CD4-positive, alpha-beta T cell treated with Interleukin-1 beta for 1 hour (primary cell): ENCODE measurements around the gene ATP4B.

ENCODE experiments used
- DNase-seq, 2 donors: peaks; one replicate each; pipeline ENCODE4 v3.0.0-alpha.2; 2020 to 2022

The ATP4B gene

DNA sequence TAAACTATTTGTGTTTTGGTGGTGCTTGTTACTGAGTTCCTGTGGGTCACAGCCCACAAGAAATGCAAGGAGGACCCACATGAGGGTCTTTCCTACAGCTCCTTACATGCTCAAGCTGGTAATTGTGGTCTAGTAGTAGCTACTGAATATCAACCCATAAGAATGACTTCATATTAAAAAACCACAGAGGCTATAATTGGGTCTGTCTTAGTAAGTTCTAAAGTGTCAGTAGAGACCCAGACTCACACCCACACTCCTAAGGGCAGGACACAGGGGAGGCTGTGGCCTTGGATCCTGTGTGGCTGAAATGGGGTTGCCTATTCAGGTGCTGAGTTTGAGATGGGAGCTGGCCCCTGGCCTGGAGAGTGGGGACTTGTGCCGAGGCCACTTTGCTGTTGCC is 53.8 kb downstream of the ATP4B start:
- DNase-seq = no peak

DNA sequence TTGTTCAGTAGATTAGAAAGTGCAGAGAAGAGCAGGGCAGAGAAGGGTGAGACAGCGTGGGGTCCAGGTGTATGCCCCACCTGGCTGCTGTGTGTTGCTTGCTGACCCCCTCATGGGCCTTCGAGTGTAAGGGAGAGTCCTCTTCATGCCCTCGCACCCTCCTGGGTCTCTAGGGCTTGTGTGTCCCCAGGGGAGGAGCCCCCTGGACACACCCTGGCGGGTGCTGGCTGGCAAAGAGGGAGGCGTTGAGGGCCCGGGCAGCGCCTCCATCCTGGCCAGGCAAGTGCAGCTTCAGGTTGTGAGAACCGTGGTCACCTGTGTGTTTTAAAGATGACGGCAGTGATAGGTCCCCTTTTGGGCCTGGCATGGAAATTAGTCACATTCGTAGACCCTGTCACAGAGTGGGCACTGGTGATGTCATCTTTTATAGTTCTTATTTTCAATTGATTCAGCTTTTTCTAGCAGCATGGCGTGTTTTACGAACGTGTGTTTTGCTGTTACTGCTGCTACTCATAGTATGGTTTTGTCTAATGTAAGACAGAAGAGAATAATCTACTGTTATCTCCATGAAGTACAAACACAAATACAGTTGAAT is 54.8 kb downstream of the ATP4B start:
- no peak for DNase-seq

DNA sequence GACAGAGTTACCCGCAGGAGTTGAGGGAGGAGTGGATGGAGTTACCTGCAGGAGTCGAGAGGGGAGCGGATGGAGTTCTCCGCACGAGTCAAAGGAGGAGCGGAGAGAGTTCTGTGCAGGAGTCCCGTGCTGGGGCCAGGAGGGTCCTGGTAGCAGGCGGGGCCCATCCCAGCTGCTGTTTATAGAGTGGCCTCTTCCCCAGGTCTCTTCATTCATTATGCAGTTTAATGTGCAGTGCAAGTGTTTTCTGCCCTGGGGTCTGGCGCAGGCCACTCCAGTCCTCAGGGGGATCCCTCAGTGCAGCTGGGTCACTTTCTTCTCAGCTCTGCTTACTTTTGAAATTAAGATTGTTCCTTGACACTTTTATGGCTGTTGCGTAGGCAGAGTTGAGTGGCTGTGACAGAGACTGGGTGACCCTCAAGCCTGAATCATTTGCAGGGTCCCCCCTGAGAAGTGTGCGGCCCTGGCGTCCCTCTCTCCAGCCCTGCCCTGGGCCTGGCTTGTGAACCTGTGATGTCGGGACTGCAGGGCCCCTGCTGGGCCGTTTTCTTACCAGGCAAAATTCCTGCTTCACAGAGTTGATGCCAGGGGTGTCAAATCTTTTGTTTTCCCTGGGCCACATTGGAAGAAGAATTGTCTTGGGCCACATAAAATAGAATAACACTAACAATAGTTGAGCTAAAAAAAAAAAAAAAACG is 55.6 kb downstream of the ATP4B start:
- no peak for DNase-seq

DNA sequence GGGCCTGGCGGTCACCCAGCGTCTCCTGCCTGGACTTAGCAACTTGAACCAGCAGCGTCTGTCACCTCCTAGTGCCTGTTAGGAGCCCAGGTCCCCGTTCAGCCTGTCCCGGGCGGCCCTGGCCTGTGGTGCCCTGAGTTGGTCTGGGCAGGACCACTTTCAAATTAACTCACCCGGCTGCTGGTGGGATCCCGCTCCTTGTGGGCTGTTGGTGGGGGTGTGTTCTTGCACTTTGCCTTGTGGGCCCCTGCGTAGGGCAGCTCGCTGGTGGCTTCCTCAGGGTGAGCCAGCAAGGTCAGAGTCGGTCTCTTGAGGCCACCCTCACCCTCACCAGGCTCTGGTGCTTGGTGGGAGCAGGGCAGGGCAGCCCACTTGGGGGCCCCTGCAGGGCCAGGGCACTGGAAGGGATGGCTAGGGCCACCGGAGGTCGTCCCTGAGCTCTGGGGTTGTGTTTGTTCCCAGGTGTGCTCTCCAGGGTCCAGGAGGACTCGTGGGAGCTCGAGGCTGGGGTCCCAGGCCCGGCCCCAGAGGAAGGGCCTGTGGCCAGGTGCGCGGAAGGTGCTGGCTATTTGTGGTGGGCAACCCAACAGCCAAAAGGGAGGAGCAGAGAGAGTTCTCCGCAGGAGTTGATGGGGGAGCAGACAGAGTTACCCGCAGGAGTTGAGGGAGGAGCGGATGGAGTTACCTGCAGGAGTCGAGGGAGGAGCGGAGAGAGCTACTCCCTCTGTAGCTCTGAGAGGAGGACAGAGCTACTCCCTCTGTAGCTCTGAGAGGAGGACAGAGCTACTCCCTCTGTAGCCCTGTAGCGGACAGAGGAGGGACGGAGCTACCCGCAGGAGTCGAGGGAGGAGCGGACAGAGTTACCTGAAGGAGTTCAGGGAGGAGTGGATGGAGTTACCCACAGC is 56.6 kb downstream of the ATP4B start:
- DNase-seq = no peak

DNA sequence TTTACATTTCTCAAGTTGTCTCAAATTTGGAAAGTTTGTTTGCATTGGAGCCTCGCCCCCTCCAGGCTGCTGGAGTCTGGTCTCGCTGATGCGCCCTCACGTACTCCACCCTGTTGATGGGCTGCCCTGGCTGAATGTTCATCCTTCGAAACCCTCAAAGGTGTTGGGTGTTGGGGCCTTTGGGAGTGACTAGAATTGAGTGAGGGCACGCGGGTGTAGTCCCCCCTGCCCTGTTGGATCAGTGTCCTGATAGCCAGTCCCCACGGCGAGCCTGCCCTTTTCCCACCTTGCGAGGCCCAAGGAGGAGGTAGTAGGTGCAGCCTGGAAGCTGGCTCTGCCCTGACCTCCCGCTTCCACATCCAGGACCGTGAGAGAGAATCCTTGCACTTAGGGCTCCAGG is 58.6 kb downstream of the ATP4B start:
- DNase-seq = no peak
